ENCODE measurements around the gene DKK2. TPM values are rescaled to one million over a fixed set of nuclear protein-coding genes. Genes with fewer than 3 reads are reported as not detected.

The DKK2 gene
- total RNA-seq, 1 donor from 2014 or later: 15.1 TPM

DNA sequence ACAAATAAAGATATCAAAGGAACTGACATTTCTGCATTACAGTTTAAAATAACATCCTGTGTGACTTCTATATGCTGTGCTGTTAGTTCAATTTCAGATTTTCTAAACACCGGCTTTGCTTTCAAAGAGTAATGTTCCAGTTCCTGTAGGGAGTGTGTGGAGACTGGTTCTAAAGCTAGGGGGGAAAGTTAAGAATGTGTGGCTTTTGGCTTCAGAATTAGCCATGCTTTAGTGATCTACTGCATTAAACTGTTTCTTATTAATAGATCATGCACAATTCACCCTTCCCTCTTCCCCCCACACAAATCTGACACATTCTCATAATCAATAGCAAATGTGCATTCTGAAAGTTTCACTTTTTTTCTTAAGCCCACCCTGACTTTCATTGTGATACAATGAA, 32.0 kb upstream of the DKK2 start:
- peaks cover 6% of the 10 kb centered on the region for H3K4me1 Mint-ChIP-seq (ENCODE audit: unreplicated experiment)
- H3K9me3 Mint-ChIP-seq: no peaks in the 10 kb centered on the region
- H3K36me3 Mint-ChIP-seq: no peaks in the 10 kb centered on the region
- peaks cover 6% of the 10 kb centered on the region for H3K27me3 Mint-ChIP-seq
- TF ChIP-seq, protein P1, sequence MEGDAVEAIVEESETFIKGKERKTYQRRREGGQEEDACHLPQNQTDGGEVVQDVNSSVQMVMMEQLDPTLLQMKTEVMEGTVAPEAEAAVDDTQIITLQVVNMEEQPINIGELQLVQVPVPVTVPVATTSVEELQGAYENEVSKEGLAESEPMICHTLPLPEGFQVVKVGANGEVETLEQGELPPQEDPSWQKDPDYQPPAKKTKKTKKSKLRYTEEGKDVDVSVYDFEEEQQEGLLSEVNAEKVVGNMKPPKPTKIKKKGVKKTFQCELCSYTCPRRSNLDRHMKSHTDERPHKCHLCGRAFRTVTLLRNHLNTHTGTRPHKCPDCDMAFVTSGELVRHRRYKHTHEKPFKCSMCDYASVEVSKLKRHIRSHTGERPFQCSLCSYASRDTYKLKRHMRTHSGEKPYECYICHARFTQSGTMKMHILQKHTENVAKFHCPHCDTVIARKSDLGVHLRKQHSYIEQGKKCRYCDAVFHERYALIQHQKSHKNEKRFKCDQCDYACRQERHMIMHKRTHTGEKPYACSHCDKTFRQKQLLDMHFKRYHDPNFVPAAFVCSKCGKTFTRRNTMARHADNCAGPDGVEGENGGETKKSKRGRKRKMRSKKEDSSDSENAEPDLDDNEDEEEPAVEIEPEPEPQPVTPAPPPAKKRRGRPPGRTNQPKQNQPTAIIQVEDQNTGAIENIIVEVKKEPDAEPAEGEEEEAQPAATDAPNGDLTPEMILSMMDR (conservative IDR thresholded peaks at IDR 0.05): no peak
- DNase-seq (ENCODE audit: extremely low spot score, unreplicated experiment): no peak
- H3K27ac Mint-ChIP-seq: no peak overlapping the region
- H3K4me3 Mint-ChIP-seq: no peak overlapping the region

DNA sequence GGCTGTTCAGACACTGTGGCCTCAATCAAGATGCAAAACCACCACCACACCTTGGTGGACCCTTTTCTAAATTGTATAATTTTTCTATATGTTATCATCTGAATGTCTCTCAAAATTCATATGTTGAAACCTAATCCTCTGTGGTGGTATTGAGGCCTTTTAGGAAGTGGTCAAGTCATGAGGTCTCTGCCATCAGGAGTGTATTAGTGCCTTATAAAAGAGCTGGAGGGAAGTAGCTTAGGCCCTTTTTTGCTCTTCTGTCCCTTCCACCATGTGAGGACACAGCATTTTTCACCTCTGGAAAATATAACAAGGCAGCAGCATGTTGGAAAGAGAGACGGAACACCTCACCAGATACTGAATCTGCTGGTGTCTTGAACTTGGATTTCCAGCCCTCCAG, 30.5 kb upstream of the DKK2 start:
- no peak overlapping the region for H3K27ac Mint-ChIP-seq
- no peaks in the 10 kb centered on the region for H3K9me3 Mint-ChIP-seq
- peaks cover 6% of the 10 kb centered on the region for H3K27me3 Mint-ChIP-seq
- H3K4me1 Mint-ChIP-seq (ENCODE audit: unreplicated experiment): peaks cover 6% of the 10 kb centered on the region
- no peaks in the 10 kb centered on the region for H3K36me3 Mint-ChIP-seq
- no peak for DNase-seq (ENCODE audit: extremely low spot score, unreplicated experiment)
- H3K4me3 Mint-ChIP-seq: no peak overlapping the region
- TF ChIP-seq, protein P1 (conservative IDR thresholded peaks at IDR 0.05): no peak

- no peak overlapping the region for H3K27ac Mint-ChIP-seq
- H3K27me3 Mint-ChIP-seq: peaks cover 6% of the 10 kb centered on the region
- H3K36me3 Mint-ChIP-seq: no peaks in the 10 kb centered on the region
- TF ChIP-seq, protein P1 (conservative IDR thresholded peaks at IDR 0.05): no peak
- H3K4me1 Mint-ChIP-seq (ENCODE audit: unreplicated experiment): peaks cover 6% of the 10 kb centered on the region
- no peak for DNase-seq (ENCODE audit: extremely low spot score, unreplicated experiment)
- H3K9me3 Mint-ChIP-seq: no peaks in the 10 kb centered on the region
- H3K4me3 Mint-ChIP-seq: no peak overlapping the region
Observed at GRCh38 chr4:107065201-107065600, 29.1 kb upstream of the DKK2 start.

DNA sequence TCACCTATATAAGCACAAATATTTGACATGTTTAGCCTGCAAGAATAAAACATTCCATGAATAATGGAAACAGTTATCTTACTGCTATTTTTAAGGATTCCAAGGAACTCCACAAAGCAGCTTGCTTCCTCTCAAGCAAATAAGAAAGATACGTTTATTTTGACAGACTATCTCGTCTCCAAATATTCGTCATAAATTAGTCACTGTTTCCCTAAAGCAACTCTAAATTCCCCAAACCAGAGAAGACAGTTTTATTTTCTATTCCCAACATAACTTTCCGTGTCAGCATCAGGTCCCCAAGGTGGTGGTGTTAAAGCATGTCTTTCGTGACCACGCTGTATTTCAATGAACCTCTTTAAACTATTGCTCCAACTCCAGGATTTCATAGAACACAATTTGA, 24.3 kb upstream of the DKK2 start:
- H3K36me3 Mint-ChIP-seq: no peaks in the 10 kb centered on the region
- no peaks in the 10 kb centered on the region for H3K9me3 Mint-ChIP-seq
- H3K4me1 Mint-ChIP-seq (ENCODE audit: unreplicated experiment): no peaks in the 10 kb centered on the region
- TF ChIP-seq, protein P1 (conservative IDR thresholded peaks at IDR 0.05): no peak
- DNase-seq (ENCODE audit: extremely low spot score, unreplicated experiment): no peak
- H3K4me3 Mint-ChIP-seq: no peak overlapping the region
- H3K27ac Mint-ChIP-seq: no peak overlapping the region
- no peaks in the 10 kb centered on the region for H3K27me3 Mint-ChIP-seq

- H3K4me1 Mint-ChIP-seq (ENCODE audit: unreplicated experiment): no peaks in the 10 kb centered on the region
- no peak overlapping the region for H3K4me3 Mint-ChIP-seq
- no peaks in the 10 kb centered on the region for H3K27me3 Mint-ChIP-seq
- DNase-seq (ENCODE audit: extremely low spot score, unreplicated experiment): no peak
- no peak overlapping the region for H3K27ac Mint-ChIP-seq
- TF ChIP-seq, protein P1 (conservative IDR thresholded peaks at IDR 0.05): no peak
- no peaks in the 10 kb centered on the region for H3K9me3 Mint-ChIP-seq
- no peaks in the 10 kb centered on the region for H3K36me3 Mint-ChIP-seq
Observed at GRCh38 chr4:107058828-107059227, 22.7 kb upstream of the DKK2 start.

- H3K4me3 Mint-ChIP-seq: no peak overlapping the region
- TF ChIP-seq, protein P1 (conservative IDR thresholded peaks at IDR 0.05): peak; percentile 77
- H3K36me3 Mint-ChIP-seq: no peaks in the 10 kb centered on the region
- H3K27ac Mint-ChIP-seq: no peak overlapping the region
- no peaks in the 10 kb centered on the region for H3K4me1 Mint-ChIP-seq (ENCODE audit: unreplicated experiment)
- H3K27me3 Mint-ChIP-seq: no peaks in the 10 kb centered on the region
- peaks cover 15% of the 10 kb centered on the region for H3K9me3 Mint-ChIP-seq
- DNase-seq (ENCODE audit: extremely low spot score, unreplicated experiment): no peak
Observed at GRCh38 chr4:107050525-107051135, 14.5 kb upstream of the DKK2 start.
